Kidney (tissue), 14 donors: ENCODE measurements around the gene MITF. TPM values are rescaled to one million over a fixed set of nuclear protein-coding genes. Genes with fewer than 3 reads are reported as not detected.
A peak's percentile ranks its signal among the peaks of the same experiment; 100 is the strongest.
"Not testable (repeated sequence)": the region's sequence is repeated elsewhere in the genome, so short reads cannot be mapped to it uniquely, and the experiment has no call there.

ENCODE experiments used
- DNase-seq, 5 donors: peaks; one replicate each; pipeline ENCODE4 v3.0.0-alpha.2; 2013 to 2020
- FAIRE-seq: peaks from 2 replicates; lab custom pipeline; 2012; peaks lifted over from hg19 to GRCh38; lab: Jason Lieb, UNC
- H3K27ac ChIP-seq, 2 donors: one replicate each; pipeline ENCODE4 v1.7.0; 2013; ENCODE audit warnings: low read depth in 2 of 2, low read length in 2 of 2, inconsistent platforms in 1 of 2
- H3K27me3 ChIP-seq: one replicate; pipeline ENCODE4 v1.7.1; 2013; ENCODE audit warnings: low read length, inconsistent platforms; ENCODE audit not compliant: control insufficient read depth, insufficient read depth
- H3K36me3 ChIP-seq, 3 donors: one replicate each; pipeline versions ENCODE4 v1.7.0 to v1.7.1; 2013; ENCODE audit warnings: low read length in 3 of 3, control low read depth in 1 of 3, inconsistent platforms in 1 of 3; ENCODE audit not compliant: insufficient read depth in 3 of 3, control insufficient read depth in 2 of 3
- H3K4me1 ChIP-seq, 3 donors: one replicate each; pipeline versions ENCODE4 v1.7.0 to v1.7.1; 2013; ENCODE audit warnings: low read length in 3 of 3, inconsistent platforms in 1 of 3, low read depth in 1 of 3; ENCODE audit not compliant: control insufficient read depth in 2 of 3, insufficient read depth in 2 of 3
- H3K4me3 ChIP-seq, 3 donors: one replicate each; pipeline versions ENCODE4 v1.7.0 to v1.8.1; 2013; ENCODE audit warnings: low read length in 3 of 3, control low read depth in 1 of 3, inconsistent platforms in 1 of 3
- H3K9ac ChIP-seq, 3 donors: one replicate each; pipeline versions ENCODE4 v1.7.0 to v1.7.1; 2013; ENCODE audit warnings: low read length in 3 of 3, control low read depth in 1 of 3, inconsistent platforms in 1 of 3
- H3K9me3 ChIP-seq, 3 donors: one replicate each; pipeline versions ENCODE4 v1.7.0 to v1.7.1; 2013; ENCODE audit warnings: low read length in 3 of 3, control low read depth in 1 of 3, inconsistent platforms in 1 of 3; ENCODE audit not compliant: control insufficient read depth in 2 of 3, insufficient read depth in 1 of 3
- CTCF ChIP-seq: IDR thresholded peaks from 3 replicates; pipeline ENCODE4 v1.5.1; 2012; ENCODE audit warnings: mild to moderate bottlenecking, moderate library complexity, borderline replicate concordance; ENCODE audit not compliant: insufficient read depth; ENCODE audit errors: extremely low read depth
- intact Hi-C: fragments of 100-400 bp; cut with DNase I; formaldehyde crosslinking; loops from one replicate; pipeline ENCODE4 v1.11.1; 2022
- polyA plus RNA-seq: library from polyadenylated mRNA; stranded (reverse); fragments of 350-450 nt; fragmentation: Illumina TruSeq; extraction: RNeasy Lipid Tissue Mini Kit (QIAGEN cat#74804); gene quantifications from one replicate; pipeline ENCODE4 v1.2.3, GENCODE V29; 2014; ENCODE audit warnings: low read depth, low replicate concordance; ENCODE audit not compliant: insufficient read depth
- total RNA-seq: library from RNA; stranded (reverse); fragmentation: NEBNext Ultra II Directional; extraction: Animal tissue kit (Norgen Biotek cat#: 25700); gene quantifications from one replicate; pipeline ENCODE4 v1.2.1, GENCODE V29; 2021
- donor health status: control.
- donor health status: control.
- donor health status: control.
- donor health status: control.
- donor health status: control.
- donor health status: DM: yes; HTN: yes; CAD: no.
- donor health status: Normal renal cell carcinoma (clear cell type).

MITF gene
- total and polyA plus RNA-seq, 2 donors from 2014 or later = 14.1 to 52.6 TPM

DNA sequence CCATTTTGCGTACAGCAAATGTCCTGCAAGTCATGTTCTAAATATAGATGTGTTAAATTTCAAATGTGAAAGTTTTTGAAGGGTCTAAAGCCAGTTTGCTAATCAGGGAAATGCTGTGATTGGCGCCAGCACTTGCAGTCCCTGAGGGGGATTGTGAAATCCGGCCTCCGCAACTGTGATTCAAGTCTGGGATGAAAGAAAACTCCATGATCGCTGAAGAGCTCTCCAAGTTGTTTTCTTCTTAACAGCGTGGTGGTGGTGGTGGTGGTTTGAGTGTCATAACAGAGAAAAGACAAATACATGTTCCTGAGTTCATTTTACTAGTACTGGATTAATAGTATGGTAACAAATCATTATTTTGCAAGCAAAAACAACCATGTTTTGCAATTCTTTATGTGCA, 51.8 kb downstream of the MITF start:
- Histone ChIP-seq H3K27ac (no peak overlapping the region), H3K36me3 (no peaks in the 10 kb centered on the region), H3K9me3 (no peaks in the 10 kb centered on the region), H3K4me1 (peaks cover 0 to 27% (median 13%) of the 10 kb centered on the region in 3 donors), H3K27me3 (no peaks in the 10 kb centered on the region), H3K9ac (no peak overlapping the region), H3K4me3 (no peak overlapping the region)
- intact Hi-C loops = loop anchor here (10.0 kb wide), 1 partner anchor 96 kb away; no protein-coding TSS in a partner anchor
- peak in 1 of 5 donors; percentile 88 for DNase-seq
- peak; percentile 17 for FAIRE-seq
- TF ChIP-seq CTCF = no peak

DNA sequence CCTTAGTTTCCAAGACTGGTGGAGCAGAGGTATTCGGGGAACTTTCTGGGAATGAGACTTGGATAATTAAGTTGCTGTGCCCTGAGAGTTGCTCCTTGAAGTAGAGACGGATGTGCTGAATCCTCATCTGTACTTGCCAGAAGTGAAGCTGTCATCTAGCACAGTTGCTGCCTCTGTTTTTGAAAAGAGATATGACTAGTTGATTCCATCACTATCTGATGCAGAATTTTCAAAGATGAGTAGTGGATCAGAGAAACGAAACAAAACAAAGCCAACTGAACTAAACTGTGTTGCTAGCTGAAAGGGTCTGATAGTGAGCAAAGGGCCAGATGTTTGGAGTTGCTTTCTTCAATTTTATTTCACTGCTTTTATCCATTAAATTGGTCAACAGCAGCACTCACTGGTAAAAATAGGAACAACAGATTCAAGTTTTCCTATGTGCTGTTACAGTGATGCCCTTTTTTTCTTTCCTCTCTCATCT, 52.7 kb downstream of the MITF start:
- DNase-seq (peak in 2 of 5 donors; percentile 47 to 69), FAIRE-seq (peak; percentile 87)
- Histone ChIP-seq H3K4me3 (no peak overlapping the region), H3K27me3 (no peaks in the 10 kb centered on the region), H3K9ac (no peak overlapping the region), H3K9me3 (no peaks in the 10 kb centered on the region), H3K4me1 (peaks cover 0 to 19% (median 9%) of the 10 kb centered on the region in 3 donors), H3K36me3 (no peaks in the 10 kb centered on the region), H3K27ac (no peak overlapping the region)
- peak; percentile 60 for TF ChIP-seq CTCF
- intact Hi-C loops = loop anchor here (10.0 kb wide), 1 partner anchor 97 kb away; no protein-coding TSS in a partner anchor

GRCh38 chr3:69796126-69796525, 56.9 kb downstream of the MITF start:
- not testable (repeated sequence) for H3K4me3 ChIP-seq, H3K9me3 ChIP-seq, H3K27me3 ChIP-seq, H3K27ac ChIP-seq, H3K4me1 ChIP-seq, H3K36me3 ChIP-seq, H3K9ac ChIP-seq, DNase-seq, FAIRE-seq
- intact Hi-C loops = loop anchor here (10.0 kb wide), 1 partner anchor 101 kb away; no protein-coding TSS in a partner anchor

DNA sequence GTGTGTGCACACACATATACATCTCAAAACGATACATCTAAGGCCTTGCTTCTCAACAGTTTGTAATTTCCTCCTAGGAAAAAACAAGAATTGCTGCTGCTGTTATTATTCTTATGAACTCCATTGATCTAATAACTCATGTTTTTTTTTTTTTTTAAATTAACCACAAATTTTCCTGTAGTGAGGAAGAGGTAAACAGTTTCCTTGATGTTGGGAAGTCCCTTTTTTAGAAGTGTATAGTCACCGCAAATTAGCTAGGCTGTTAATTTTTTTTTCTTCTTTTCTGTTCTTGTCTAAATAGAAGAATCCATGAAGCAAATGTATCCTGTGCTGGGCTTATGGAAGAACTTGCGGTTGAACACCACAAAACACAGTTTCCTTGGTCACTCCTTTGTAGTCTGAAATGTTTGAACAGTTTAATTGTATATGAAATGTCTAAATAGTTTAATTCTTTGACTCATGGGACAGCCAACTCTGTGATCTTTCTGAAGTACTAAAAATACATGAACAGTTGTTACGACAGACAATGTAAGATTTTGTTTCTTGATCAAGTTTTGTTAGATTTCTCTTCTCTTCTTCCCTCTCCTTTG, 64.5 kb downstream of the MITF start:
- no peak for DNase-seq

More for the DNA sequence above, 64.5 kb downstream of the MITF start:
- H3K4me3 ChIP-seq = no peak overlapping the region
- no peaks in the 10 kb centered on the region for H3K4me1 ChIP-seq
- H3K27ac ChIP-seq = no peak overlapping the region
- no peaks in the 10 kb centered on the region for H3K36me3 ChIP-seq
- no peaks in the 10 kb centered on the region for H3K9me3 ChIP-seq
- intact Hi-C loops = no loop called here
- no peaks in the 10 kb centered on the region for H3K27me3 ChIP-seq
- no peak for FAIRE-seq
- H3K9ac ChIP-seq = no peak overlapping the region
- no peak for TF ChIP-seq CTCF
